ENCODE measurements around the gene ZNF322. TPM values are rescaled to one million over a fixed set of nuclear protein-coding genes. Genes with fewer than 3 reads are reported as not detected.

The ZNF322 gene
- total RNA-seq, 4 donors from 2014 or later: 17.8 to 25.6 (median 22.7) TPM

DNA sequence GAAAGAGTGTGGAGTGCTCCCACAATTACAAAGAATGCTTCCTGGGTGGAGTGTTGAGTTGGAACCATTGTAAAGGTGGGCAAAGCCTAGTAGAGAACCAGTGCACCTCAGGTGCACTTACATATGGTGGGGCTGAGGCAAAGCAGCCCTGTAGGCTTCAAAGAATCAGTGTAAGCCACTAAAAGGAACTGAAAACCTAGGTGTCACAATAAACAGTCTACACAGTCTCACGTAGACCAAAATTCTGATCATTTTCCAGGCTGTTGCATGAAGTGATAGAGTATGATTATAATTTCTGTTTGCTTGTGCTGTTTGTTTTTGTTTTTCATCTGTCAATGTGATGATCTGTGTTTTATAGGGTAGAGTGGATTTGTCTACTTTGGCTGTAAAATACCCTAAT is 60.0 kb downstream of the ZNF322 start:
- no peak for ATAC-seq

DNA sequence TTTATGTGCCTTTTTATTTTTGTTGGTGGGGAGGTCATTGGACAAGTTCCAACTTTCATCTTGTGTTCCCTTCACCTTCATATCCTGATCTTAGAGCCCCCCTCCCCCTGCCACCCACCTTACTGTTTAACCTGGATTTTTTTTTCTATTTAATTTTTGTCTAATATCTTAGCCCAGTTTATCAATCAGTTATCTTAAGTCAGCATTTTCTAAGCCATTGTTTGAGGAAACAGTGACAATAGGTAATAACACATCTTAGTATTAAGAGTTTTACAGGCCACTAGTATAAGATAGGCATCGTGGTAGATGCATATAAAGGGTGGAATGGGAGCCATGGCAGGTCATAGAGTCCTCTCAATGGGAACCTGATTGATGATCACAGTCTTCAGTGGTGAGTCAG is 60.4 kb downstream of the ZNF322 start:
- Histone ChIP-seq H3K36me3 (peaks cover 0 to 33% of the 10 kb centered on the region in 2 donors), H3K9me3 (no peaks in the 10 kb centered on the region), H3K4me3 (no peak overlapping the region), H3K27me3 (peaks cover 9% of the 10 kb centered on the region), H3K4me1 (peaks cover 0 to 31% (median 8%) of the 10 kb centered on the region in 3 donors), H3K27ac (no peak overlapping the region)
- WGBS, 2 donors (ENCODE audit: low coverage in 1 of 2): 40 to 50% methylated on average over 1 of the region's 1 CpG
- no peak for ATAC-seq
- TF ChIP-seq POLR2A (IDR thresholded peaks at IDR 0.05) (no peak), CTCF (IDR thresholded peaks at IDR 0.05) (no peak), POLR2AphosphoS5 (IDR thresholded peaks at IDR 0.05) (no peak), EP300 (IDR thresholded peaks at IDR 0.05) (no peak)

More for the DNA sequence above, 60.0 kb downstream of the ZNF322 start:
- no peaks in the 10 kb centered on the region for H3K9me3 ChIP-seq
- peaks cover 0 to 33% of the 10 kb centered on the region in 2 donors for H3K36me3 ChIP-seq
- H3K4me1 ChIP-seq: peaks cover 0 to 31% (median 8%) of the 10 kb centered on the region in 3 donors
- H3K27me3 ChIP-seq: peaks cover 4% of the 10 kb centered on the region
- WGBS, 2 donors (ENCODE audit: low coverage in 1 of 2): 56 to 67% methylated on average over 1 of the region's 1 CpG
- H3K4me3 ChIP-seq: no peak overlapping the region
- no peak overlapping the region for H3K27ac ChIP-seq
- TF ChIP-seq CTCF (IDR thresholded peaks at IDR 0.05): no peak
- TF ChIP-seq POLR2AphosphoS5 (IDR thresholded peaks at IDR 0.05): no peak

DNA sequence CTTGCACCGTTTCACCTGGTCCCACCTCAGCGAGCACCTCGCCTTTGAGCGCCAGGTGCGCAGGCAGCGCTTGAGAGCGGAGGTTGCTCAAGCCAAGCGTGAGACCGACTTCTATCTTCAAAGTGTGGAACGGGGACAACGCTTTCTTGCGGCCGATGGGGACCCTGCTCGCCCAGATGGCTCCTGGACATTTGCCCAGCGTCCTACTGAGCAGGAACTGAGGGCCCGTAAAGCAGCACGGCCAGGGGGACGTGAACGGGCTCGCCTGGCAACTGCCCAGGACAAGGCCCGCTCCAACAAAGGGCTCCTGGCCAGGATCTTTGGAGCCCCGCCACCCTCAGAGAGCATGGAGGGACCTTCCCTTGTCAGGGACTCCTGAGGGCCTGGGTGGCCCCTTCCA is 61.3 kb downstream of the ZNF322 start:
- H3K4me1 ChIP-seq: peaks cover 0 to 31% (median 8%) of the 10 kb centered on the region in 3 donors
- no peak for ATAC-seq
- WGBS, 2 donors (ENCODE audit: low coverage in 1 of 2): 88 to 93% methylated on average over 8 to 9 of the region's 22 CpGs

GRCh38 chr6:26597821-26598220 is 61.7 kb downstream of the ZNF322 start:
- Histone ChIP-seq H3K4me3 (peak overlapping the region; percentile 45 to 86), H3K4me1 (peaks cover 0 to 31% (median 8%) of the 10 kb centered on the region in 3 donors), H3K9me3 (no peaks in the 10 kb centered on the region), H3K27me3 (peaks cover 22% of the 10 kb centered on the region), H3K27ac (peak overlapping the region in 3 of 4 donors; percentile 89 to 90 (median 89)), H3K36me3 (peaks cover 0 to 33% of the 10 kb centered on the region in 2 donors)
- ATAC-seq: no peak
- WGBS, 2 donors (ENCODE audit: low coverage in 1 of 2): 53 to 57% methylated on average over 2 to 3 of the region's 21 CpGs
- TF ChIP-seq CTCF (IDR thresholded peaks at IDR 0.05): no peak
- no peak for TF ChIP-seq POLR2A (IDR thresholded peaks at IDR 0.05)
- no peak for TF ChIP-seq EP300 (IDR thresholded peaks at IDR 0.05)
- no peak for TF ChIP-seq POLR2AphosphoS5 (IDR thresholded peaks at IDR 0.05)

More for the DNA sequence above, 61.3 kb downstream of the ZNF322 start:
- Histone ChIP-seq H3K4me3 (no peak overlapping the region), H3K36me3 (peaks cover 0 to 33% of the 10 kb centered on the region in 2 donors), H3K9me3 (no peaks in the 10 kb centered on the region), H3K27me3 (peaks cover 18% of the 10 kb centered on the region), H3K27ac (no peak overlapping the region)
- TF ChIP-seq POLR2A (IDR thresholded peaks at IDR 0.05): no peak
- no peak for TF ChIP-seq EP300 (IDR thresholded peaks at IDR 0.05)
- TF ChIP-seq CTCF (IDR thresholded peaks at IDR 0.05): no peak
- TF ChIP-seq POLR2AphosphoS5 (IDR thresholded peaks at IDR 0.05): no peak

GRCh38 chr6:26597389-26597766 is 62.2 kb downstream of the ZNF322 start:
- H3K9me3 ChIP-seq: no peaks in the 10 kb centered on the region
- H3K27ac ChIP-seq: peak overlapping the region; percentile 41 to 90 (median 89)
- 0% methylated on average over 5 to 7 of the region's 10 CpGs for WGBS, 2 donors (ENCODE audit: low coverage in 1 of 2)
- no peak for ATAC-seq
- peaks cover 0 to 31% (median 8%) of the 10 kb centered on the region in 3 donors for H3K4me1 ChIP-seq
- peaks cover 26% of the 10 kb centered on the region for H3K27me3 ChIP-seq
- H3K4me3 ChIP-seq: peak overlapping the region; percentile 45 to 86
- peaks cover 0 to 33% of the 10 kb centered on the region in 2 donors for H3K36me3 ChIP-seq
- TF ChIP-seq POLR2A (IDR thresholded peaks at IDR 0.05): no peak
- no peak for TF ChIP-seq CTCF (IDR thresholded peaks at IDR 0.05)
- no peak for TF ChIP-seq POLR2AphosphoS5 (IDR thresholded peaks at IDR 0.05)
- no peak for TF ChIP-seq EP300 (IDR thresholded peaks at IDR 0.05)
